Rectal smooth muscle tissue (tissue), 1 donor: Measurements from ENCODE around the gene CSF2.

ENCODE experiments used
- H3K27ac ChIP-seq: one replicate; pipeline ENCODE4 v1.7.0; 2013; ENCODE audit warnings: low read depth, low read length, inconsistent platforms
- H3K27me3 ChIP-seq: one replicate; pipeline ENCODE4 v1.7.0; 2013; ENCODE audit warnings: low read length; ENCODE audit not compliant: control insufficient read depth, insufficient read depth
- H3K36me3 ChIP-seq: one replicate; pipeline ENCODE4 v1.7.0; 2013; ENCODE audit warnings: low read length; ENCODE audit not compliant: control insufficient read depth, insufficient read depth
- H3K4me1 ChIP-seq: one replicate; pipeline ENCODE4 v1.7.0; 2013; ENCODE audit warnings: low read length; ENCODE audit not compliant: control insufficient read depth, insufficient read depth
- H3K4me3 ChIP-seq: one replicate; pipeline ENCODE4 v1.7.0; 2013; ENCODE audit warnings: low read length
- H3K9ac ChIP-seq: one replicate; pipeline ENCODE4 v1.7.0; 2013; ENCODE audit warnings: low read length

Gene CSF2

GRCh38 chr5:132056610-132057497, 16.7 kb upstream of the CSF2 start:
- Histone ChIP-seq H3K9ac (no peak overlapping the region), H3K36me3 (no peaks in the 10 kb centered on the region), H3K27me3 (no peaks in the 10 kb centered on the region), H3K4me3 (no peak overlapping the region), H3K4me1 (no peaks in the 10 kb centered on the region), H3K27ac (no peak overlapping the region)

- H3K27ac ChIP-seq: no peak overlapping the region
- no peaks in the 10 kb centered on the region for H3K36me3 ChIP-seq
- no peaks in the 10 kb centered on the region for H3K27me3 ChIP-seq
- no peak overlapping the region for H3K4me3 ChIP-seq
- no peak overlapping the region for H3K9ac ChIP-seq
- H3K4me1 ChIP-seq: no peaks in the 10 kb centered on the region
Observed at GRCh38 chr5:132057498-132058255, 15.9 kb upstream of the CSF2 start.

- Histone ChIP-seq H3K4me3 (no peak overlapping the region), H3K9ac (no peak overlapping the region), H3K4me1 (no peaks in the 10 kb centered on the region), H3K36me3 (no peaks in the 10 kb centered on the region), H3K27ac (no peak overlapping the region), H3K27me3 (no peaks in the 10 kb centered on the region)
Observed at GRCh38 chr5:132058646-132059042, 14.9 kb upstream of the CSF2 start.

- Histone ChIP-seq H3K4me1 (no peaks in the 10 kb centered on the region), H3K4me3 (no peak overlapping the region), H3K27me3 (no peaks in the 10 kb centered on the region), H3K36me3 (no peaks in the 10 kb centered on the region), H3K9ac (no peak overlapping the region), H3K27ac (no peak overlapping the region)
Observed at GRCh38 chr5:132059043-132059695, 14.4 kb upstream of the CSF2 start.

- Histone ChIP-seq H3K27ac (no peak overlapping the region), H3K27me3 (no peaks in the 10 kb centered on the region), H3K4me1 (no peaks in the 10 kb centered on the region), H3K4me3 (no peak overlapping the region), H3K9ac (no peak overlapping the region), H3K36me3 (no peaks in the 10 kb centered on the region)
Observed at GRCh38 chr5:132059696-132060500, 13.7 kb upstream of the CSF2 start.

GRCh38 chr5:132060501-132061161, 13.0 kb upstream of the CSF2 start, which contains the start of gene IL3:
IL3 (plus strand) TSS chr5:132060655; CDS start chr5:132060707, 52 bp downstream.
- Histone ChIP-seq H3K9ac (no peak within 1 kb of the TSS), H3K27me3 (no peaks in the 10 kb centered on the region), H3K4me3 (no peak within 1 kb of the TSS), H3K4me1 (no peaks in the 10 kb centered on the region), H3K27ac (no peak within 1 kb of the TSS), H3K36me3 (no peaks in the 10 kb centered on the region)

- Histone ChIP-seq H3K9ac (no peak overlapping the region), H3K27ac (no peak overlapping the region), H3K4me1 (no peaks in the 10 kb centered on the region), H3K27me3 (no peaks in the 10 kb centered on the region), H3K4me3 (no peak overlapping the region), H3K36me3 (no peaks in the 10 kb centered on the region)
Observed at GRCh38 chr5:132063090-132063911, 10.3 kb upstream of the CSF2 start.

GRCh38 chr5:132064140-132064539, 9.4 kb upstream of the CSF2 start:
- no peak overlapping the region for H3K9ac ChIP-seq
- no peaks in the 10 kb centered on the region for H3K27me3 ChIP-seq
- no peak overlapping the region for H3K4me3 ChIP-seq
- H3K27ac ChIP-seq: no peak overlapping the region
- H3K36me3 ChIP-seq: no peaks in the 10 kb centered on the region
- no peaks in the 10 kb centered on the region for H3K4me1 ChIP-seq

- Histone ChIP-seq H3K4me3 (no peak overlapping the region), H3K27ac (no peak overlapping the region), H3K4me1 (no peaks in the 10 kb centered on the region), H3K9ac (no peak overlapping the region), H3K36me3 (no peaks in the 10 kb centered on the region), H3K27me3 (no peaks in the 10 kb centered on the region)
Observed at GRCh38 chr5:132064738-132065331, 8.8 kb upstream of the CSF2 start.

- no peaks in the 10 kb centered on the region for H3K4me1 ChIP-seq
- H3K4me3 ChIP-seq: no peak overlapping the region
- H3K27ac ChIP-seq: no peak overlapping the region
- H3K9ac ChIP-seq: no peak overlapping the region
- H3K36me3 ChIP-seq: no peaks in the 10 kb centered on the region
- no peaks in the 10 kb centered on the region for H3K27me3 ChIP-seq
Observed at GRCh38 chr5:132065351-132065937, 8.1 kb upstream of the CSF2 start.
